GM19328 (cell line): ENCODE data around the gene RICTOR.

Source experiments
- ATAC-seq: cut with Tn5 transposase; IDR thresholded peaks from one replicate; pipeline ENCODE4 v1.9.1; 2021; ENCODE audit warnings: mild to moderate bottlenecking, moderate library complexity; ENCODE audit not compliant: unreplicated experiment

RICTOR gene

DNA sequence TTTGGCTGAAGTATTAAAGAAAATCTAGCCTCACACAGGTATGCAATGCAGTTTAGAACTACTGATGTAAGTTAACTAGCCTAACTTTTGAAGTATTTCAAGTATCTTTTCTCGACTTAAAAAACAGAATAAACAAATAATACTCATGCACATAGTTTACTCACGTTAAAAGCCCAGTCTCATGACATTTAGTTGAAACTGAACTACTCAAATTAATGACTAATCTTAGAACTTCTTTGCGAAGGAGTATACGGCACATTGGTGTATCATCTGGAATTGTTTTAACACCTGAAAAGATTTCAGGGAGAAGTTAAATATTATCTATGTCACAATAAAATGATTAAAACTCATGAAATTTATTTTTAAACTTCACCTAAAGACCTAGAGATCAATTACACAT, 129.9 kb downstream of the RICTOR start:
- no peak for ATAC-seq

DNA sequence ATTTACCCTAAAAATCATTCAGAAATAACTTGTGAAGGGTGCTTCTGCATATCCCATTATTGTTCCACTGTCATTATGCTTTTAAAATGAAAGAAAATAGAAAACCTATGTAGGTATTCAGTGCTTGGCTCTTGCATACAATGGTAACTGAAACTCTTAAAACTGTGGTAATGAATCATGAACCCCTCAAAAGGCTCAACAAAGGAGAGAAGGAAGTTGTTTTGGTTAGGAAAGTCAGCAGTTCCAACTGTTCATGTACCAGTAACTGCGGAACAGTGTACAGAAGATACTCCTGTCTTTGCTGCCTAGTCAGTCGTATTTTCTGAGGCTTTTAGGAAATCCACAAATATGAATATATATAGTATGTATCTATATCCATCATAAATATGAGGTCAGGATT, 132.3 kb downstream of the RICTOR start:
- no peak for ATAC-seq

DNA sequence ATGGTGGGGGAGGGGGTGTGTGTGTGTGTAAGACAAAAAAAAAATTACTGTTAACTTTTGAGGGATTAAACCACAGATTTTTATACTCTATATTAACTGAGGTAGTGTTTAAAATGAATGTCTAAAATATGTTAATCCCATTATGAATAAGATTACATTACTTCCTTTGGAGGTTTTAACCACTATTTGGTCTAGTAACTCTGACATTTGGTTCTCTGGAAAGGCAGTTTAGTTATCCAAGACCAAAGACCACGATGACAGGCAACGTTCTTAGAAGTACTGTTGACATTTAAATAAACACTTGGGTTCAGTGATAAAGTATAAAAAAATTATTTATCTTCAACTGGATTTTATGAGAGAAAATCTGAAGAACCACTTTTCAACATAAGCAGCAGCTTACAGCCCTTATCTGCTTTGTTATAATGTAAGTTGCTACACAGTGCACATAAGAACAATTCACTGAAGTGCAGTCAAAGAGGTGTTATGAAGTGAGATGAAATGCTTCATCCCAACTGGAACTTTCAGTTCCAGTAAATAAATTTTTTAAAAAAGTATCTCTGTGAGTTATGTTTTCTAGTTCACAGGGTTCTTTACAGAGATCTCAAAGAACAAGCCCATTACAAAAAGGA, 133.9 kb downstream of the RICTOR start:
- no peak for ATAC-seq

DNA sequence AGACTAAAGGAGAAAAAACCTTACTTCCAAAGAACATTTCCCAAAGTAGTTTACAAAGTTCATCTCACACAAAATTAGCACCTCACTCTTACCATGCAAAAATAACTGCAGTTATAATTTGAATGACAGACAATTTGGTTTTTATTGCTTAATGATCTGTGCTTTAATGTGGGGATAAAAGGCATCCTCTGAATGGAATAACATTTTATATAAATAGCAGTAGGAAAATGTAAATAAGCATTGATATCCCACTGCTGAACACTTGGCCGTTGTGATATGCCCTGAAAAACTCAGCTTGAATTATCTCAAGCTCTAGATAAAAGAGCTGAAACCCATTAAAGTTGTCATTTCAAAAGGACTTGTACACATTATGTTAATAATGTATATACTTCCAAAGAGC, 135.2 kb downstream of the RICTOR start:
- no peak for ATAC-seq

DNA sequence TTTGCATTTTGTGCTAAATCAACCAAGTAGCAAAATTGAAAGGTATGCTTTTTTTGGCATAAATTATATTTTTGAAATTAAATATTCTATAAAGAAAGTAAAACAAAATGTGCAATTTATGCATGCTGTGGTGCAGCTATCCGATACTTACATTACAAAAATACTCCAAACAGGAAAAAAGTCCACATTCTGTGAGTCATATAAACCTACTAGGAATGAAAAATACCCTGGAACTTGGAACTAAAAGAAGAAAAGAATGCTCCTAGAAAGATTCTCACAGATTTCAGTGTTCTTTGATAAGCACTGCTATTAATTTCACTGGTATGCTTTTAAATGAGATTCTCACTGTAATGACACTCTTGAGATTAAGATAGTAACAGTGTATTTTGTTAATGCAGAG, 135.8 kb downstream of the RICTOR start:
- no peak for ATAC-seq

DNA sequence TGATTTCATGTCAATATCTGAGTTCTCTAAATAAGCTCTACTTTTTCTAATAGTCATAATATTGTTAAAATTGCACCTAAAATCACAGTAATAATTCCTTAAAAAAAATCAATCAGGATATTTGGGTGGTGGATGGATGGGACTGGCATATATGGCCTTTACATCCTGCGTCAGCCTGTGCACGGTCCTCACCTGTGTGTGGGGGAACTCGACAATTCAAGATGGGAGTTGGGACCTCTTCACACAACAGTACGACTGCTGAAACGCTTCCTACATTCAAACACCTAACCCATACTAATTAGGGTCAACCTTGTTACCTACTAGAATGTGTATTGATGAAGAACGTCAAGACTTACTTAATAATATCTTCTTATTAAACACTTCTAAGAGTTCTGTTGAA, 137.9 kb downstream of the RICTOR start:
- no peak for ATAC-seq

DNA sequence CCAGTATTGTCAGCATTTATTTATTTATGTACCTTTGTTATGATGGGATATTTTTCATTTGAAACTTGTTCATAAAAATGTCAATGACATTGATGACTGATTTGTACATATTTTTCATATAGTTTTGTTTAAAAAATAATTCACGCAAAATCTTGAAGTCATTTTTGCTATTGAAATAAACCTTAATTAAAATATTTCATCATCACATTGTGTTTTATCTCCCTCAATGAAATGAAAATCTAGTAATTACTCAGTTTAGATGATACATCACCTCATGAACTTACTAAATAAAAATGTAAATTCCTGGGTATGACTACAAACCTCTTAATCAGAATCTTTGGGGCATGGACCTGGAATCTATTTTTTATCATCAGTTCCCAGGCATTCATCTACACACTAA, 138.8 kb downstream of the RICTOR start:
- no peak for ATAC-seq

DNA sequence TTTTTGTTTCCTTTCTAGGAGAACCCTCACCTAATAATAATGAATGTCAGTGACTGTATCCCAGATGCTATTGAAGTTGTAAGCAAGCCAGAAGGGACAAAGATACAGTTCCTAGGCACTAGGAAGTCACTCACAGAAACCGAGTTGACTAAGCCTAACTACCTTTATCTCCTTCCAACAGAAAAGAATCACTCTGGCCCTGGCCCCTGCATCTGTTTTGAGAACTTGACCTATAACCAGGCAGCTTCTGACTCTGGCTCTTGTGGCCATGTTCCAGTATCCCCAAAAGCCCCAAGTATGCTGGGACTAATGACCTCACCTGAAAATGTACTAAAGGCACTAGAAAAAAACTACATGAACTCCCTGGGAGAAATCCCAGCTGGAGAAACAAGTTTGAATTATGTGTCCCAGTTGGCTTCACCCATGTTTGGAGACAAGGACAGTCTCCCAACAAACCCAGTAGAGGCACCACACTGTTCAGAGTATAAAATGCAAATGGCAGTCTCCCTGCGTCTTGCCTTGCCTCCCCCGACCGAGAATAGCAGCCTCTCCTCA, 141.3 kb downstream of the RICTOR start:
- no peak for ATAC-seq

DNA sequence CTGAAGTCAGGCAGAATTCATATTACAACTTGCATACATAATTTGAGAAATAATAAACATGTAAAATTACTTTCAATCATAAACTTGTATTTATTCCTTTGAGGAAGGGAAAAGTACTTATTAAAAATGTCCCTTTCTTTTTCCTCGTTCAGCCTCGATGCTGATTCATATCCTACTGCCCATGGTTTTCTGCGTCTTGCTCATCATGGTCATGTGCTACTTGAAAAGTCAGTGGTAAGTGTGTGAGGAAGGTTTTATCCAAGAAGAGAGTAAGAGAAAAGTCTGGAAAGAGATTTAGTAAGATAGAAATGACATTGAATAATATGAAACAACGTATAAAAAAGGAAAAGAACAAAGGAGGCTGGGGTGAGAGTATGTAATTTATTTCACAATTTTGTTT, 142.5 kb downstream of the RICTOR start:
- no peak for ATAC-seq

DNA sequence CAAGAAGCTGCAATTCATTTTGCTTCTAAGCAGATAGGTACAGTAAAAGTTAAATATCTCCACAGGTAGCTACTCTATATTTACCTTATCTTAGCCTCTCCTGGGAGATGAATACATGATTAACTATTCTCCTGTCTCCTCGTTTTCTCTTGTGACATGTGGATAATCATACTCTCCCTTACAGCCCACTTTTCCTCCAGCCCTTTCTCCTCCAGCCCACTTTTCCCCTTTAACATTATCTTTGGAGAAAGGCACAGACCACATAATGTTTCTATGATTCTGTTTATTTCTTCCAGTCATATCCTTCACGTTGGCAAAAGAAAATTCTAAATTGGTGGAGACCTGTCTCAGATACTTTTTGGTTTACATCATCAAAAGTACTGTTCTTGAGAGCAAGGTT, 144.4 kb downstream of the RICTOR start:
- ATAC-seq, result no peak

DNA sequence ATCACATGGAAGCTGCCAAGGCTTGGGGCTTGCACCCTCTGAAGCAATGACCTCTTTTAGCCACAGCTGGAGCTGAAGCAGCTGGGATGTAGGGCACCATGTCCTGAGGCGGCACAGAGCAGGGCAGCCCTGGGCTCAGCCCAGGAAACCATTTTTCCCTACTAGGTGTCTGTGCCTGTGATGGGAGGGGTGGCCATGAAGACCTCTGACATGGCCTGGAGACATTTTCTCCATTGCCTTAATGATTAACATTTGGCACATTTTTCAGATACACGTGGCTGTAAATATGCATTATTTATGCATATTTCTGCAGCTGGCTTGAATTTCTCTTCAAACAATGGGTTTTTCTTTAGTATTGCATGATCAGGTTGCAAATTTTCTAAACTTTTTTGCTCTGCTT, 146.7 kb downstream of the RICTOR start:
- ATAC-seq, result no peak

DNA sequence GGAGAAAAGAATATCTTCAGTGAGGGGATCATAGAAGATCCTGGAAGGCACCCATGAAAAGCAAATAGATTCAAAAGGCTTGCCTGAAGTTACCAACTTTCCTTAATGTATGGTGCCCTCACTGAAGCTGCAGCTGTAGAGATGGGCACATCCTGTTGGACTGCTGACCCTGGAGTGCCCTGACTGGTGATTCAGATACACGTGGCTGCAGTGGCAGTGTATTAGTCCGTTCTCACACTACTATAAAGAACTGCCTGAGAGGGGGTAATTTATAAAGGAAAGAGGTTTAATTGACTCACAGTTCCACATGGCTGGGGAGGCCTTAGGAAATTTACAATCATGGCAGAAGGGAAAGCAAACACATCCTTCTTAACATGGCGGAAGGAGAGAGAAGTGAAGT, 148.1 kb downstream of the RICTOR start:
- ATAC-seq, result no peak

DNA sequence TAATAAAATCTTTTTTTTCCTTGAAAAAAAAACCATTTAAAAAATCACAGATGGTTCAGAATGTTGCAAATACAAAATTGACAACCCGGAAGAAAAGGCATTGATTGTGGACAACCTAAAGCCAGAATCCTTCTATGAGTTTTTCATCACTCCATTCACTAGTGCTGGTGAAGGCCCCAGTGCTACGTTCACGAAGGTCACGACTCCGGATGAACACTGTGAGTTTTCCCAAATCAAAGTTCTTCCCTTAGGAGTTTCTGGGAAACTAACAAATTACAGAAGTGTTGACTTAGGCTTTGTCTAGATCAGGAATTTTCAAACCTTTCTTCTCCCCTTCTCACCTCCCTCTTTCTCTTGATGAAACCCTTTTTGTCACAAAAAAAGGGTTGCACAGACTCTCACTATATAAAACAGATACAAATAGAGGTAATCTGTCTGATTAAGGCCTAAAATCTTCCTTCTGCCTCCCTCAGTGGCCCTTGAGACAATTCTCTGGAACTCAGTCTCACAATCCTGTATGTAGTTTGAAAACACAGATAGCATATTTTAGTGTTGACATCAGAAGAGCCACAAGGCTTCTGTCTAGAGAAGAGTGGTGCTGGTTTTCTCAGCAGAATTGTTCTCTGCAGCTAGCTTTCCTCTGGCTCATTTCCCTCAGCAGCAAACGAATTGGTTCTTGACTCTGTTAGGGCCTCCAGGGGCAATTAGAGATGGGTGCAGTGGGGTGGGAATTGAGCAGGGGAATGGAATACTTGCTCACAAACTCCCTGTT, 148.9 kb downstream of the RICTOR start:
- no peak for ATAC-seq

DNA sequence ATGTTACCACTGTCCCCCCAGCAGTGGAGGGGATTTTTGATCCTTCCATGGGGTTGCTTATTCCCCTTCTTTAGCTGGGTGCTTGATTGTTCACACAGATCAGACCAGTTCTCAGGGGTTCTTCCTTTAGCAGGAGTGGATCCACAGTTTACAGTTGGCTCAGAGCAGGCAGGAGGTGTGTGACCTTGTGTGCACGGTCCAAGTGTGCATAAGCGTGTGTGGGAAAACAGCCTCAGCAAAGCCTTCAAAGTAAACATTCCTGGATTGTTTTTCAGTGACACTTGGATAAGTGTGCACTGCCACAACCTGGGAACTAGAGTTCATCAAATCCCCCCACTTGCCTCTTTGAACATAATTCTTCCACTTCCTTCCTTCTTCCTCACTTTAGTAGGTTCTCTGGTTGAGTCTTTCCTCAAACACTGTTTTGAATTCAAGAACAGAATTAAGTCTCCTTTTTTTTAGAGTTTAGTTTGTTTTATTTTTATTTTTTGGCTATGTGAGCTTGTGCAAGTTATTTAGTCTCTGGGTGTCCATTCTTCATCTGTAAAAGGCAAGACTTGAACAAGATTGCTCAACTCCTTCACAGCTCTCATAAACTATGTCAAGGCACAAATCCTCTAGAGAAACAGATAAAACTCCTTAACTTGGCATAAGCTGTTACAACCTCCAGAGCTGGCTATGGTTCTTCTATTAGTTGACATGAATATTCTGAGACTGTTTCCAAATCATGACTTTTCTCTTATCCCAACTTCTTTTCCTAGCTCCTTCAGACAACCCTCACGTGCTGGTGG, 150.3 kb downstream of the RICTOR start:
- ATAC-seq, result no peak

DNA sequence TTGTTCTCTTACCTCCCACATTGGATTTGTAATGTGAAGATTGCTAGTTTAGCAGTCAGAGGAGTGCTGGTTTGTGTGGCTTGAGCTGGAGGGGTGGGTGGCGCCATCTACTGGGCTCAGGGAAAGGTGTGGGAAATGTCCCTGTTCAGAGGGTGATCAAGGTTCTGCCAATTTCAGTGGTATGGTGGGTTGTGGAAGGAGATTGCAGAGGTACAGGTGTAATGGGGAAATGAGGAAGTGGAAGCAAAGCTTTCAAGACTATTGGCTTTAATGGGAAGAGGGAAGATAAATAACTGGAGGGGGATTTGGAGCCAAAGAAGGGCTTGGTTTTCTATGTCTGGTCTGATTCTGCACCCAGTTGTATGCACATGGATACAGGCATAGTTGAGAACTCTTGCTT, 152.0 kb downstream of the RICTOR start:
- ATAC-seq, result no peak

DNA sequence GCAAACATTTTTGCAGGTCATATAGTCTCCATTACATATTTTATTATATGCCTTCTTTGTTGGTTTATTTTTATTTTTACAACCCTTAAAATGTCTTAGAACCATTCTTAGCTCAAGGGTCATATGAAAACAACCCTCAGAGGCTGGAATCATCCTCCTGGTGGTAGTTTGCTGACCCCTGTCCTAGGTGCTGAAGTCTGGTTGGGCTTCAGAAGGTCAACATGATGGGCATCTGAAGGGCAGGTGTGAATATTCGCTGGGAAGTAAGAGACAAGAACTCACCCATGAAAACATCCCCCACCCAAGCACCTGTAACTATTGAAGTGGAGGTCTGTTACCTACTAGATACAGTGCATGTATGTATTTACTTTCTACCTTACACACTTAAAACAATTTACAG, 153.0 kb downstream of the RICTOR start:
- no peak for ATAC-seq

DNA sequence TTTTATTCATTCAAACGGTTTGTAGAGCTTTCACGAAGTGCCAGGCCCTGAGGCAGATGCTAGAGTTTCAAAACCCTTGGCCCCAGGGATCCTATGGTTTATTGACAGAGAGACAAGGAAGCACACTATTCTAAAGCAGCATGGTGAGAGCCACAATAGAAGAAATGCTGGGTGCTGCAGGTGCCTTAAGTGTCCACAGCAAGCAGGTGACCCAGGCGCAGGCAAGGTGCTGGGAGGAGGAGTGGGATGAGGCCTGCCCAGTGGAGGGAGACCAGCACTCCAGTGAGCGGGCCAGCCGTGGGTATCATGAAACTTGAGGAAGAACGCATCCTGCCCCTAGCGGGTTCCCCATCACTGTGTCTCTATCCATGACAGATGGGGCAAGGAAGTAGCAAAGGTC, 157.4 kb downstream of the RICTOR start:
- ATAC-seq, result no peak

DNA sequence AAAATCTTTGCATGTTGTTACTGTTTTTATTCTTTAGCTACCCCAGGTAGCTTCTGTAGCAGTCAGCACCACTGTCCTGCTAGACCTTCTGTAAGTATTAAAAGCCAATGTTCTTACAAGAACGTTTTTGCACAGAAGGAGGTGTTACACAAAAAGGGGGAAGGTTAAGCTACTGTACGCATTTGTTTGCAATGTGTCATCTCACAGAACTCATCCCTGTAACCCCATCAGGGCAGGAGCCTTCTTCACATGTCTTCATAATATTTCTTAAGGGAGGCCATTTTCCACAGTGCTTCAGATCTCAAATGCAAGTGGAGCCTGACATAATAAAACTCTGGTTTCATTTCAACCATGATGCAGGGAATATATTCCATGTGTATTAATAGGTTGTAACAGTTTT, 160.5 kb downstream of the RICTOR start:
- ATAC-seq, result no peak

DNA sequence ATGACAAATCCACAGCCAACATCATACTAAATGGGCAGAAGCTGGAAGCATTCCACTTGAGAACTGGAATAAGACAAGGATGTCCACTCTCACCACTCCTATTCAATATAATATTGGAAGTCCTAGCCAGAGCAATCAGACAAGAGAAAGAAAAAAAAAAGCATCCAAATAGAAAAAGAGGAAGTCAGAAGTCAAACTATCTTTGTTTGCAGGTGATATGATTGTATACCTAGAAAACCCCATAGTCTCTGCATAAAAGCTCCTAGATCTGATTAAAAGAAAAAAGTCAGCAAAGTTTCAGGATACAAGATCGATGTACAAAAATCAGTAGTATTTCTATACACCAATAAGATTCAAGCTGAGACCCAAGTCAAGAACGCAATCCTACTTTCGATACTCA, 162.3 kb downstream of the RICTOR start:
- no peak for ATAC-seq

DNA sequence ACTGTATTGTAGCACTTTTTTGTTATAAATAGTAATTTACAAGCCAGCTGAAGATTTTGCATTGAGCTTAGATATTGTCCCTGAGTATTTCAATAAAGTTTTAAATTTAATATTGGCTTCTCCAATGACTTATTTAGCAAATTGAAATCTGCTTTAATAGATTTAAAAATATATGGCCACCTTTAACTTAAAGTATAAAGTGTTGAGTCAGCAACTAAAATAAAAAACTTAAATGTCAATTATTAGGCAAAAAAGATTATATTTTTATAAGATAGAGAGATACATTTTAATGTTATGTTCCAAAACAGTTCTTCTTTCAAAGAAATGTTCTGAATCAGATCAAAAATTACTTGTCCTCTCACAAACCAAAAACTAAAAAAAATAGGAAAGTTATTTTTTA, 167.7 kb downstream of the RICTOR start:
- no peak for ATAC-seq

DNA sequence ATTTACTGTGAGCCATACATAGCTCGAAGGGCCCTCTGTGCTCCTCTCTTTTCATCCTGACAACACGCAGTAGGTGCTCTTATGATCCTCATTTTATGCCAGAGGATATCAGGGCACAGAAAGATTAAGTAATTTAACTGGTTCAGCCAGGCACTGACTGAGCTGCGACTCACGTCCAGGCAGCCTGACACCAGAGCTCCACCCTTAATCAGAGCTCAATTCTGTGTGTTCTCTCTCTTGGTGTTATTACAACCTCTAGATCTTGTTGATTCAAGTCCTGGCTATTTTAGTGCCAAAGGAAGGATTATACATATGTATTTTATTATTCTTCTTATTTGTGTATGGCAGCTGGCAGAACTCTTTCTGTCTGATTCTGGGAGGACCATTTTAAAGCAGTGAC, 168.7 kb downstream of the RICTOR start:
- ATAC-seq, result no peak

DNA sequence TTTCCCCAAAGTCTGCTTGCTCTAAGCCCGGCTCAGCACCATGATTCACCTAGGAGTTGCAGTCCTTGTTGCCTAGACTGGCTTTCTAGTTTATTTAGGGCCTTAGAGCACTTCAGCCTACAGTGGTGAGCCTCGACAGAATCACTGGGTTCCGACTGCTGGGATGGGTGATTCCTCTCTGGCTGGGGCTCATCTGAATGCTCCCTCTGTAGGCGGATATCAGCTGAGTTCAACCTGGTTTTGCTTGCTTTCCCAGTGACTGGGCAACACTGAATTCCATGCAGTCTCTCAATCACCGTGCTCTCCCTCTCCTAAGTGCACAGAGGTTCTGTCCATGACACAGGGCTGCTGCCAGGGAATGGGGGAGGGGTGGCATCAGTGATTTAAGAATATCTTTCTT, 174.3 kb downstream of the RICTOR start:
- no peak for ATAC-seq
